H9 (cell line): ENCODE data around the gene CEP83. TPM values are rescaled to one million over a fixed set of nuclear protein-coding genes. Genes with fewer than 3 reads are reported as not detected.

Experiments used
- DNase-seq: peaks from one replicate; pipeline ENCODE4 v3.0.0-alpha.2; 2017
- H2AFZ ChIP-seq: one replicate; pipeline ENCODE4 v1.6.1; 2013; ENCODE audit warnings: mild to moderate bottlenecking, low read length, control low read depth, moderate library complexity
- H2AK5ac ChIP-seq: 2 replicates; pipeline ENCODE4 v1.6.1; 2013; ENCODE audit warnings: low read length, control low read depth, mixed read lengths; ENCODE audit not compliant: insufficient read length
- H2BK120ac ChIP-seq: one replicate; pipeline ENCODE4 v1.6.1; 2013; ENCODE audit warnings: low read depth, mild to moderate bottlenecking, low read length, control low read depth, inconsistent platforms; ENCODE audit not compliant: poor library complexity, severe bottlenecking
- H2BK12ac ChIP-seq: 2 replicates; pipeline ENCODE4 v1.6.1; 2013; ENCODE audit warnings: low read length, control low read depth, mixed read lengths, low read depth; ENCODE audit not compliant: insufficient read length
- H2BK15ac ChIP-seq: 2 replicates; pipeline ENCODE4 v1.6.1; 2013; ENCODE audit warnings: low read depth, low read length, control low read depth
- H2BK20ac ChIP-seq: one replicate; pipeline ENCODE4 v1.6.1; 2013; ENCODE audit warnings: low read depth, mild to moderate bottlenecking, low read length, control low read depth, inconsistent platforms; ENCODE audit not compliant: poor library complexity, severe bottlenecking
- H2BK5ac ChIP-seq: 2 replicates; pipeline ENCODE4 v1.6.1; 2013; ENCODE audit warnings: low read length, control low read depth, mixed read lengths; ENCODE audit not compliant: insufficient read length
- H3K14ac ChIP-seq: 2 replicates; pipeline ENCODE4 v1.6.1; 2013; ENCODE audit warnings: low read length, control low read depth; ENCODE audit not compliant: insufficient read depth
- H3K18ac ChIP-seq: 2 replicates; pipeline ENCODE4 v1.6.1; 2013; ENCODE audit warnings: low read depth, mild to moderate bottlenecking, mixed read lengths, low read length, control low read depth; ENCODE audit not compliant: insufficient read length
- H3K23ac ChIP-seq: 2 replicates; pipeline ENCODE4 v1.6.1; 2013; ENCODE audit warnings: low read length, control low read depth, mixed read lengths, low read depth; ENCODE audit not compliant: insufficient read length
- H3K23me2 ChIP-seq: 2 replicates; pipeline ENCODE4 v1.6.1; 2013; ENCODE audit warnings: low read depth, mild to moderate bottlenecking, mixed read lengths, low read length, control low read depth; ENCODE audit not compliant: insufficient read length, poor library complexity, severe bottlenecking
- H3K27ac ChIP-seq: 2 replicates; pipeline ENCODE4 v1.5.1; 2013; ENCODE audit warnings: low read length, control low read depth, mixed read lengths, low read depth; ENCODE audit not compliant: insufficient read length
- H3K27me3 ChIP-seq: 2 replicates; pipeline ENCODE4 v1.6.1; 2013; ENCODE audit warnings: low read length, control low read depth, inconsistent platforms; ENCODE audit not compliant: insufficient read depth
- H3K4ac ChIP-seq: 2 replicates; pipeline ENCODE4 v1.6.1; 2013; ENCODE audit warnings: low read depth, mild to moderate bottlenecking, control low read depth, inconsistent platforms, low read length, moderate library complexity
- H3K4me1 ChIP-seq: 2 replicates; pipeline ENCODE4 v1.6.1; 2013; ENCODE audit warnings: low read length, control low read depth, inconsistent platforms; ENCODE audit not compliant: insufficient read depth
- H3K4me2 ChIP-seq: 2 replicates; pipeline ENCODE4 v1.6.1; 2013; ENCODE audit warnings: low read length, control low read depth, mixed read lengths; ENCODE audit not compliant: insufficient read length, insufficient read depth
- H3K56ac ChIP-seq: 2 replicates; pipeline ENCODE4 v1.6.1; 2013; ENCODE audit warnings: low read depth, mild to moderate bottlenecking, mixed read lengths, low read length, control low read depth; ENCODE audit not compliant: insufficient read length
- H3K79me1 ChIP-seq: 2 replicates; pipeline ENCODE4 v1.6.1; 2013; ENCODE audit warnings: low read depth, mild to moderate bottlenecking, moderate library complexity, low read length, control low read depth, inconsistent platforms; ENCODE audit not compliant: insufficient read depth, poor library complexity, severe bottlenecking
- H3K79me2 ChIP-seq: 2 replicates; pipeline ENCODE4 v1.6.1; 2013; ENCODE audit warnings: low read length, control low read depth, inconsistent platforms; ENCODE audit not compliant: insufficient read depth
- H3K9ac ChIP-seq: 2 replicates; pipeline ENCODE4 v1.6.1; 2013; ENCODE audit warnings: low read length, control low read depth, mixed read lengths; ENCODE audit not compliant: insufficient read length; ENCODE audit errors: extremely low read depth
- H3K9me3 ChIP-seq: one replicate; pipeline ENCODE4 v1.6.1; 2013; ENCODE audit warnings: low read depth, low read length, inconsistent platforms; ENCODE audit not compliant: control insufficient read depth
- H3T11ph ChIP-seq: one replicate; pipeline ENCODE4 v1.6.1; 2013; ENCODE audit warnings: mild to moderate bottlenecking, low read length, control low read depth, inconsistent platforms
- H4K20me1 ChIP-seq: one replicate; pipeline ENCODE4 v1.6.1; 2013; ENCODE audit not compliant: control insufficient read depth, insufficient read length, insufficient read depth
- H4K5ac ChIP-seq: 2 replicates; pipeline ENCODE4 v1.6.1; 2013; ENCODE audit warnings: low read depth, mild to moderate bottlenecking, mixed read lengths, low read length, control low read depth; ENCODE audit not compliant: insufficient read length
- H4K8ac ChIP-seq: replicated peaks from 2 replicates; pipeline ENCODE4 v1.6.1; 2013; ENCODE audit warnings: low read length, control low read depth, mixed read lengths, low read depth; ENCODE audit not compliant: insufficient read length
- H4K91ac ChIP-seq: 2 replicates; pipeline ENCODE4 v1.6.1; 2013; ENCODE audit warnings: low read depth, mild to moderate bottlenecking, moderate library complexity, mixed read lengths, low read length, control low read depth; ENCODE audit not compliant: insufficient read length
- H3K27ac Mint-ChIP-seq, 3 experiments: 2 replicates in 2 of 3; 3 replicates in 1 of 3; pipeline ENCODE4 v1.8.0; 2020 to 2021; ENCODE audit warnings: mixed read lengths in 3 of 3, mild to moderate bottlenecking in 1 of 3, moderate library complexity in 1 of 3
- H3K27me3 Mint-ChIP-seq: 2 replicates; pipeline ENCODE4 v1.8.0; 2021; ENCODE audit warnings: low read depth, mild to moderate bottlenecking, moderate library complexity, mixed read lengths
- H3K36me3 Mint-ChIP-seq, 3 experiments: 2 replicates in 2 of 3; 3 replicates in 1 of 3; pipeline ENCODE4 v1.8.0; 2020 to 2021; ENCODE audit warnings: low read depth in 3 of 3, mixed read lengths in 3 of 3; ENCODE audit not compliant: insufficient read depth in 1 of 3
- H3K4me1 Mint-ChIP-seq, 2 experiments: 2 replicates each; pipeline ENCODE4 v1.8.0; 2020; ENCODE audit warnings: mixed read lengths in 2 of 2
- H3K4me3 Mint-ChIP-seq, 2 experiments: 2 replicates in 1 of 2; 3 replicates in 1 of 2; pipeline ENCODE4 v1.8.0; 2020 to 2021; ENCODE audit warnings: mild to moderate bottlenecking in 2 of 2, mixed read lengths in 2 of 2, moderate library complexity in 1 of 2
- H3K9me3 Mint-ChIP-seq, 2 experiments: 2 replicates in 1 of 2; 3 replicates in 1 of 2; pipeline ENCODE4 v1.8.0; 2020; ENCODE audit warnings: mild to moderate bottlenecking in 2 of 2, mixed read lengths in 2 of 2, moderate library complexity in 1 of 2
- WGBS: extraction: QIAGEN DNeasy Blood & Tissue Kit; methylation state at CpG from one replicate; pipeline ENCODE4 v1.1.7; 2013; ENCODE audit warnings: missing lambda C conversion rate, low lambda C conversion rate, mixed read lengths; ENCODE audit not compliant: insufficient read length; ENCODE audit errors: extremely low coverage; 5-methylcytosine and 5-hydroxymethylcytosine counted together
- total RNA-seq: library from RNA; stranded (reverse); gene quantifications from 2 replicates; pipeline ENCODE4 v1.2.1, GENCODE V29; 2021
- TF ChIP-seq, protein P1 (sequence below): fragments of 200-600 bp; sonication (generic); conservative IDR thresholded peaks from 3 replicates; pipeline ENCODE4 v1.8.0; 2021; ENCODE audit warnings: antibody characterized with exemption, mild to moderate bottlenecking

CEP83 gene
- total RNA-seq, 1 experiment from 2014 or later = 26.5 TPM

DNA sequence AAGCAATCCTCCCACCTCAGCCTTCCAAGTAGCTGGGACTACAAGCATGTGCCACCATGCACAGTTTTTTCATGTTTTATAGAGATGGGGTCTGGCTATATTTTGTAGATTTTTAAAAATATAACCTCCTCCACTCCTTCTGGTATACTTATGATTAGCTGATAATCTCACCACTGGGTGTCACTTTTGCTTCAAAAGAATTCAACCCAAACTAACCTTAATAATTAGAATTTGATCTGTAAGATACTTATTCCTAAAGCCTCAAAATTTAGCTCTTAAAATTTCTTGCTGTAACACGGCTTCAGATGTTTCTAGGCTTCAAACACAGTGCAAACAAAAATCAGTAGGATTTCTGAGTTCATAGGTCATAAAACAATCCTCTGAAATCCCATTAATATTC is 130.3 kb downstream of the CEP83 start:
- H3K36me3 Mint-ChIP-seq = peaks cover 11 to 47% (median 25%) of the 10 kb centered on the region in 3 experiments
- no peak overlapping the region for H3K27ac Mint-ChIP-seq

More for the DNA sequence above, 130.3 kb downstream of the CEP83 start:
- H3K23ac ChIP-seq = no peak overlapping the region
- H3K4me3 Mint-ChIP-seq = no peak overlapping the region
- no peak overlapping the region for H3K14ac ChIP-seq
- H3K9me3 ChIP-seq = no peaks in the 10 kb centered on the region
- no peaks in the 10 kb centered on the region for H3K79me1 ChIP-seq
- no peak overlapping the region for H2BK5ac ChIP-seq
- H3K27me3 Mint-ChIP-seq = no peaks in the 10 kb centered on the region
- H4K5ac ChIP-seq = no peak overlapping the region
- H3K4me1 Mint-ChIP-seq = peaks cover 10% of the 10 kb centered on the region in 2 experiments
- no peaks in the 10 kb centered on the region for H3K27me3 ChIP-seq
- no peaks in the 10 kb centered on the region for H4K20me1 ChIP-seq
- H4K8ac ChIP-seq = no peak overlapping the region
- H3K23me2 ChIP-seq = no peaks in the 10 kb centered on the region
- no peak overlapping the region for H2AFZ ChIP-seq
- no peak overlapping the region for H3K56ac ChIP-seq
- H3K4ac ChIP-seq = no peak overlapping the region
- no peak overlapping the region for H2BK120ac ChIP-seq
- H3K79me2 ChIP-seq = no peaks in the 10 kb centered on the region
- WGBS = no CpG with 5 or more reads among the region's 1 CpG
- no peak overlapping the region for H3K4me2 ChIP-seq
- DNase-seq = no peak
- H2BK12ac ChIP-seq = no peak overlapping the region
- H2BK15ac ChIP-seq = no peak overlapping the region
- H2AK5ac ChIP-seq = no peak overlapping the region
- H3K18ac ChIP-seq = no peak overlapping the region
- no peak overlapping the region for H3T11ph ChIP-seq
- no peaks in the 10 kb centered on the region; a peak in 1 of 5 replicates for H3K9me3 Mint-ChIP-seq
- no peak overlapping the region for H4K91ac ChIP-seq
- H3K27ac ChIP-seq = no peak overlapping the region
- TF ChIP-seq, protein P1, sequence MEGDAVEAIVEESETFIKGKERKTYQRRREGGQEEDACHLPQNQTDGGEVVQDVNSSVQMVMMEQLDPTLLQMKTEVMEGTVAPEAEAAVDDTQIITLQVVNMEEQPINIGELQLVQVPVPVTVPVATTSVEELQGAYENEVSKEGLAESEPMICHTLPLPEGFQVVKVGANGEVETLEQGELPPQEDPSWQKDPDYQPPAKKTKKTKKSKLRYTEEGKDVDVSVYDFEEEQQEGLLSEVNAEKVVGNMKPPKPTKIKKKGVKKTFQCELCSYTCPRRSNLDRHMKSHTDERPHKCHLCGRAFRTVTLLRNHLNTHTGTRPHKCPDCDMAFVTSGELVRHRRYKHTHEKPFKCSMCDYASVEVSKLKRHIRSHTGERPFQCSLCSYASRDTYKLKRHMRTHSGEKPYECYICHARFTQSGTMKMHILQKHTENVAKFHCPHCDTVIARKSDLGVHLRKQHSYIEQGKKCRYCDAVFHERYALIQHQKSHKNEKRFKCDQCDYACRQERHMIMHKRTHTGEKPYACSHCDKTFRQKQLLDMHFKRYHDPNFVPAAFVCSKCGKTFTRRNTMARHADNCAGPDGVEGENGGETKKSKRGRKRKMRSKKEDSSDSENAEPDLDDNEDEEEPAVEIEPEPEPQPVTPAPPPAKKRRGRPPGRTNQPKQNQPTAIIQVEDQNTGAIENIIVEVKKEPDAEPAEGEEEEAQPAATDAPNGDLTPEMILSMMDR = no peak
- no peak overlapping the region for H2BK20ac ChIP-seq
- no peak overlapping the region for H3K9ac ChIP-seq
- no peaks in the 10 kb centered on the region for H3K4me1 ChIP-seq
